Body of pancreas (tissue), 4 donors: ENCODE results near the gene RRAGD. TPM values are rescaled to one million over a fixed set of nuclear protein-coding genes. Genes with fewer than 3 reads are reported as not detected.

ENCODE experiments used
- ATAC-seq: fragments of 150-250 bp; one replicate; pipeline ENCODE4 v1.9.1; 2016
- DNase-seq, 4 donors: peaks; one replicate each; pipeline ENCODE4 v3.0.0-alpha.2; 2019
- H3K27ac ChIP-seq, 4 donors: fragments of 200-600 bp; sonication (generic); 1 replicate in 3 of 4; 2 replicates in 1 of 4; pipeline versions ENCODE4 v1.5.1 to v1.6.1; 2016 to 2019; ENCODE audit warnings: mild to moderate bottlenecking in 1 of 4, mixed read lengths in 1 of 4, moderate library complexity in 1 of 4
- H3K27me3 ChIP-seq, 2 donors: fragments of 200-600 bp; sonication (generic); one replicate each; pipeline ENCODE4 v1.6.0; 2016; ENCODE audit warnings: mild to moderate bottlenecking in 1 of 2
- H3K36me3 ChIP-seq, 2 donors: fragments of 200-600 bp; sonication (generic); replicated peaks in 1 of 2; 2 replicates each; pipeline ENCODE4 v1.5.1; 2016; ENCODE audit warnings: low read depth in 2 of 2; ENCODE audit not compliant: insufficient read depth in 1 of 2
- H3K4me1 ChIP-seq: fragments of 200-600 bp; sonication (generic); one replicate; pipeline ENCODE4 v1.6.0; 2016
- H3K4me3 ChIP-seq, 2 donors: fragments of 200-600 bp; sonication (generic); 1 replicate in 1 of 2; 2 replicates in 1 of 2; pipeline ENCODE4 v1.5.1; 2016 to 2019
- H3K9me3 ChIP-seq, 3 donors: fragments of 200-600 bp; sonication (generic); 1 replicate in 2 of 3; 2 replicates in 1 of 3; pipeline ENCODE4 v1.5.1; 2016
- CTCF ChIP-seq, 7 experiments: fragments of 450-650 bp in 4 of 7; fragments of 200-600 bp in 3 of 7; sonication (generic) in 3 of 7; IDR thresholded peaks; one replicate each; pipeline ENCODE4 v1.5.1; 2016 to 2019; ENCODE audit warnings: antibody characterized with exemption in 7 of 7
- POLR2A ChIP-seq, 3 donors: fragments of 450-650 bp; IDR thresholded peaks; one replicate each; pipeline ENCODE4 v1.6.1; 2016; ENCODE audit warnings: antibody characterized with exemption in 3 of 3, mild to moderate bottlenecking in 2 of 3
- WGBS, 2 donors: methylation state at CpG; one replicate each; pipeline ENCODE4 v1.1.5; 2017; 5-methylcytosine and 5-hydroxymethylcytosine counted together
- intact Hi-C: fragments of 100-400 bp; cut with DNase I; formaldehyde crosslinking; loops from one replicate; pipeline ENCODE4 v1.15.1; 2023
- total RNA-seq, 2 donors: library from RNA; depleted of rRNA; stranded (reverse); fragments of >200 nt; gene quantifications; one replicate each; pipeline ENCODE4 v1.1.0, GENCODE V29; 2016

The RRAGD gene
- total RNA-seq, 2 donors from 2014 or later, result 9.2 to 9.3 TPM

GRCh38 chr6:89352278-89353117, 59.6 kb downstream of the RRAGD start, which contains the start of gene UBE2J1:
Gene UBE2J1, minus strand, starts transcription at chr6:89352722. Its CDS starts 153 bp downstream, at chr6:89352569.
- Histone ChIP-seq H3K4me1 (peaks cover 42% of the 10 kb centered on the region), H3K36me3 (no peaks in the 10 kb centered on the region), H3K27ac (peak within 1 kb of the TSS; percentile 98 to 100 (median 98)), H3K4me3 (peak within 1 kb of the TSS; percentile 63 to 99), H3K27me3 (no peaks in the 10 kb centered on the region), H3K9me3 (no peaks in the 10 kb centered on the region)
- intact Hi-C loops, result no loop called here
- 0% methylated on average over 10 to 59 of the region's 102 CpGs for WGBS, 2 donors
- DNase-seq, result peak; percentile 95 to 96 (median 95)
- TF ChIP-seq CTCF (IDR thresholded peaks at IDR 0.05), result peak in 3 of 7 experiments; percentile 3 to 17 (median 7)
- peak; percentile 96 to 99 (median 96) for TF ChIP-seq POLR2A (IDR thresholded peaks at IDR 0.05)
- ATAC-seq, result peak; percentile 96

- H3K27ac ChIP-seq, result peak overlapping the region; percentile 98 to 100 (median 98)
- H3K4me1 ChIP-seq, result peaks cover 46% of the 10 kb centered on the region
- no peaks in the 10 kb centered on the region for H3K36me3 ChIP-seq
- H3K9me3 ChIP-seq, result no peaks in the 10 kb centered on the region
- ATAC-seq (no peak), DNase-seq (no peak)
- H3K27me3 ChIP-seq, result no peaks in the 10 kb centered on the region
- no peak for TF ChIP-seq POLR2A (IDR thresholded peaks at IDR 0.05)
- TF ChIP-seq CTCF (IDR thresholded peaks at IDR 0.05), result no peak
- 0 to 1% methylated on average over 12 of the region's 12 CpGs for WGBS, 2 donors
- H3K4me3 ChIP-seq, result peak overlapping the region; percentile 63 to 99
- intact Hi-C loops, result no loop called here
These were observed 60.3 kb downstream of the RRAGD start for GRCh38 chr6:89351671-89352277.

GRCh38 chr6:89350281-89350966, 61.6 kb downstream of the RRAGD start:
- ATAC-seq, result no peak
- TF ChIP-seq CTCF (IDR thresholded peaks at IDR 0.05) (no peak), POLR2A (IDR thresholded peaks at IDR 0.05) (no peak)
- no peaks in the 10 kb centered on the region for H3K36me3 ChIP-seq
- H3K9me3 ChIP-seq, result no peaks in the 10 kb centered on the region
- DNase-seq, result no peak
- H3K4me3 ChIP-seq, result no peak overlapping the region
- WGBS, 2 donors, result 19 to 23% methylated on average over 4 of the region's 4 CpGs
- intact Hi-C loops, result no loop called here
- peak overlapping the region in 3 of 4 donors; percentile 98 to 100 (median 99) for H3K27ac ChIP-seq
- no peaks in the 10 kb centered on the region for H3K27me3 ChIP-seq
- peaks cover 49% of the 10 kb centered on the region for H3K4me1 ChIP-seq

- H3K9me3 ChIP-seq, result no peaks in the 10 kb centered on the region
- peaks cover 58% of the 10 kb centered on the region for H3K4me1 ChIP-seq
- no peaks in the 10 kb centered on the region for H3K27me3 ChIP-seq
- TF ChIP-seq CTCF (IDR thresholded peaks at IDR 0.05) (no peak), POLR2A (IDR thresholded peaks at IDR 0.05) (no peak)
- H3K27ac ChIP-seq, result peak overlapping the region in 2 of 4 donors; percentile 16 to 54
- WGBS, 2 donors, result 96% methylated on average over 1 of the region's 1 CpG
- no peaks in the 10 kb centered on the region for H3K36me3 ChIP-seq
- intact Hi-C loops, result no loop called here
- H3K4me3 ChIP-seq, result no peak overlapping the region
- ATAC-seq, result no peak
- no peak for DNase-seq
These were observed 63.7 kb downstream of the RRAGD start for GRCh38 chr6:89348372-89348771.
